ENCODE measurements around the gene CCDC88C.

DNA sequence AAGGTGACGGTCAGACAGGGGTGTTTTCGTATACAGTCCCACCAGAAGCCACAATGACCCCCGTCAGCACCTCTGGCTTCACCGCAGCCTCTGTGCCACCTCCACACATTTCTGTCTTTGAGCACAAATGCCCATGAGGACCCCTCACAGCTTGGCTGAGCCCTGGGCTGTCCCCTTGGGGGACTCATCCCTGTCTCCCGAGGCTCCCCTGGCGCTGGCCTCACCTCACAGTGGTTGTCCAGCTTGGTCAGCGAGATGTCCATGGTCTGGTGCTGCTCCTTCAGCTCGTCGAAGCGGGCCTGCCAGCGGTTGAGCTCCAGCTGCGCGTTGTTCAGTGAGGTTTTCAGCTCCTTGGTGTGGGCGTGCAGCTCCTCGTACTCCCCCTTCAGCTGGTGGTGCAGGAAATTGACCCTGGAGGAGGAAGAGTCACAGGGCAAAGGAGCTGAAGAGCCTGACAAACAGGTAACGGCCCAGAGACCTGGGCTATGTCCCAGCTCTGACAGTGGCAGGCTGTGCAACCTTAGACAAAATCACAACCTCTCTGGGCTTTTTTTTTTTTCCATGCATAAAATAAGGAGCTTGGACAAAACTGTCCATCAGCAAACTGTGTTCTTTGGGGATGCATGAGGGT, 120.4 kb downstream of the CCDC88C start:
- no peak for TF ChIP-seq CTCF (IDR thresholded peaks at IDR 0.05)
- no peak for TF ChIP-seq ZFX (IDR thresholded peaks at IDR 0.05; ENCODE audit: borderline replicate concordance)

Measured in 22Rv1 (cell line).